ENCODE results near the gene AP2S1.

GRCh38 chr19:46823049-46823448, 27.6 kb downstream of the AP2S1 start:
- no peak for TF ChIP-seq POLR2A (IDR thresholded peaks at IDR 0.05)
- no peak for TF ChIP-seq CTCF (IDR thresholded peaks at IDR 0.05)
